ENCODE results near the gene PACRG. TPM values are rescaled to one million over a fixed set of nuclear protein-coding genes. Genes with fewer than 3 reads are reported as not detected.

PACRG gene
- total and polyA plus RNA-seq, 4 donors = 0.47 to 3.8 (median 2.4) TPM

GRCh38 chr6:163019926-163020325 lies 292.2 kb downstream of the PACRG start (continued):
- TF ChIP-seq MAX (IDR thresholded peaks at IDR 0.05) (no peak), ATF3 (IDR thresholded peaks at IDR 0.05) (no peak), HNF4A (conservative IDR thresholded peaks at IDR 0.05) (no peak), RXRA (IDR thresholded peaks at IDR 0.05) (no peak), GABPA (IDR thresholded peaks at IDR 0.05 in 1 of 2, conservative IDR thresholded peaks at IDR 0.05 in 1 of 2) (no peak), YY1 (IDR thresholded peaks at IDR 0.05) (no peak)

DNA sequence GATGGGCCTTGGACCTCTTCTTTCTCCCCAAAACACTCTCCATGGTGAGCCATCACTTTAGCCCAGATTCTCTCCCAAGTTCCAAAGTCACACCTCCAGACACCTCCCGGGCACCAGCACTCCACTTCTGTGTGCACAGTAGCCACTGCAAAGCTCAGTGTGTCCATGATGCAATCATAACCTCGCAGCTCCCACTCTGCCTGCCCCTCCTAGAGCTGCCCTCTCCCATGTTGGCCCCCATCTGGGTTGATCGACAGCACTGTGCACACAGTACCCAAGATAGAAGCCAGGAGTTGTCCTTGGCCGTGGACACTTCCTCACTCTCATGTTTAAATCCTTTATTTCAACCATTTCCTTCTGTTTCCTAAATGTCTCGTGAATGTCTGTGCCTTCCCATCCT lies 293.3 kb downstream of the PACRG start:
- TF ChIP-seq, protein P1, sequence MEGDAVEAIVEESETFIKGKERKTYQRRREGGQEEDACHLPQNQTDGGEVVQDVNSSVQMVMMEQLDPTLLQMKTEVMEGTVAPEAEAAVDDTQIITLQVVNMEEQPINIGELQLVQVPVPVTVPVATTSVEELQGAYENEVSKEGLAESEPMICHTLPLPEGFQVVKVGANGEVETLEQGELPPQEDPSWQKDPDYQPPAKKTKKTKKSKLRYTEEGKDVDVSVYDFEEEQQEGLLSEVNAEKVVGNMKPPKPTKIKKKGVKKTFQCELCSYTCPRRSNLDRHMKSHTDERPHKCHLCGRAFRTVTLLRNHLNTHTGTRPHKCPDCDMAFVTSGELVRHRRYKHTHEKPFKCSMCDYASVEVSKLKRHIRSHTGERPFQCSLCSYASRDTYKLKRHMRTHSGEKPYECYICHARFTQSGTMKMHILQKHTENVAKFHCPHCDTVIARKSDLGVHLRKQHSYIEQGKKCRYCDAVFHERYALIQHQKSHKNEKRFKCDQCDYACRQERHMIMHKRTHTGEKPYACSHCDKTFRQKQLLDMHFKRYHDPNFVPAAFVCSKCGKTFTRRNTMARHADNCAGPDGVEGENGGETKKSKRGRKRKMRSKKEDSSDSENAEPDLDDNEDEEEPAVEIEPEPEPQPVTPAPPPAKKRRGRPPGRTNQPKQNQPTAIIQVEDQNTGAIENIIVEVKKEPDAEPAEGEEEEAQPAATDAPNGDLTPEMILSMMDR (IDR thresholded peaks at IDR 0.05; ENCODE audit: low read depth, low read length, missing input control) = no peak
- TF ChIP-seq NR2F2 (IDR thresholded peaks at IDR 0.05) (no peak), RAD21 (IDR thresholded peaks at IDR 0.05) (no peak), TAF1 (conservative IDR thresholded peaks at IDR 0.05) (no peak), GABPA (IDR thresholded peaks at IDR 0.05 in 1 of 2, conservative IDR thresholded peaks at IDR 0.05 in 1 of 2) (no peak), JUND (IDR thresholded peaks at IDR 0.05) (no peak), ZBTB33 (IDR thresholded peaks at IDR 0.05) (no peak), MAX (IDR thresholded peaks at IDR 0.05) (no peak), FOXA1 (IDR thresholded peaks at IDR 0.05) (no peak), YY1 (IDR thresholded peaks at IDR 0.05) (no peak), ATF3 (IDR thresholded peaks at IDR 0.05) (no peak)
- TF ChIP-seq, protein P2, sequence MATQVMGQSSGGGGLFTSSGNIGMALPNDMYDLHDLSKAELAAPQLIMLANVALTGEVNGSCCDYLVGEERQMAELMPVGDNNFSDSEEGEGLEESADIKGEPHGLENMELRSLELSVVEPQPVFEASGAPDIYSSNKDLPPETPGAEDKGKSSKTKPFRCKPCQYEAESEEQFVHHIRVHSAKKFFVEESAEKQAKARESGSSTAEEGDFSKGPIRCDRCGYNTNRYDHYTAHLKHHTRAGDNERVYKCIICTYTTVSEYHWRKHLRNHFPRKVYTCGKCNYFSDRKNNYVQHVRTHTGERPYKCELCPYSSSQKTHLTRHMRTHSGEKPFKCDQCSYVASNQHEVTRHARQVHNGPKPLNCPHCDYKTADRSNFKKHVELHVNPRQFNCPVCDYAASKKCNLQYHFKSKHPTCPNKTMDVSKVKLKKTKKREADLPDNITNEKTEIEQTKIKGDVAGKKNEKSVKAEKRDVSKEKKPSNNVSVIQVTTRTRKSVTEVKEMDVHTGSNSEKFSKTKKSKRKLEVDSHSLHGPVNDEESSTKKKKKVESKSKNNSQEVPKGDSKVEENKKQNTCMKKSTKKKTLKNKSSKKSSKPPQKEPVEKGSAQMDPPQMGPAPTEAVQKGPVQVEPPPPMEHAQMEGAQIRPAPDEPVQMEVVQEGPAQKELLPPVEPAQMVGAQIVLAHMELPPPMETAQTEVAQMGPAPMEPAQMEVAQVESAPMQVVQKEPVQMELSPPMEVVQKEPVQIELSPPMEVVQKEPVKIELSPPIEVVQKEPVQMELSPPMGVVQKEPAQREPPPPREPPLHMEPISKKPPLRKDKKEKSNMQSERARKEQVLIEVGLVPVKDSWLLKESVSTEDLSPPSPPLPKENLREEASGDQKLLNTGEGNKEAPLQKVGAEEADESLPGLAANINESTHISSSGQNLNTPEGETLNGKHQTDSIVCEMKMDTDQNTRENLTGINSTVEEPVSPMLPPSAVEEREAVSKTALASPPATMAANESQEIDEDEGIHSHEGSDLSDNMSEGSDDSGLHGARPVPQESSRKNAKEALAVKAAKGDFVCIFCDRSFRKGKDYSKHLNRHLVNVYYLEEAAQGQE (IDR thresholded peaks at IDR 0.05) = no peak
- H3K4me1 ChIP-seq (ENCODE audit: control insufficient read depth in 4 of 4, insufficient read depth in 4 of 4, low read length in 3 of 4) = no peaks in the 10 kb centered on the region
- WGBS = 78% methylated on average over 5 of the region's 5 CpGs

More for the DNA sequence above, 293.3 kb downstream of the PACRG start:
- peaks cover 0 to 9% (median under 1%) of the 10 kb centered on the region in 4 donors for H3K9me3 ChIP-seq (ENCODE audit: control insufficient read depth in 4 of 4, low read length in 3 of 4)
- H3K27ac ChIP-seq (ENCODE audit: low read depth in 1 of 2, low read length in 2 of 2) = no peak overlapping the region
- no peak for DNase-seq (ENCODE audit: low spot score)
- no peak overlapping the region for H3K9ac ChIP-seq (ENCODE audit: low read depth in 1 of 2, low read length in 2 of 2)
- H3K4me3 ChIP-seq (ENCODE audit: low read depth in 1 of 3, low read length in 3 of 3) = no peak overlapping the region
- H3K36me3 ChIP-seq (ENCODE audit: control insufficient read depth in 4 of 4, insufficient read depth in 3 of 4, low read depth in 1 of 4, low read length in 3 of 4) = no peaks in the 10 kb centered on the region
- H3K27me3 ChIP-seq (ENCODE audit: control insufficient read depth in 4 of 4, insufficient read depth in 4 of 4, low read length in 3 of 4) = no peaks in the 10 kb centered on the region
